Measurements from ENCODE around the gene RAP1GDS1.

DNA sequence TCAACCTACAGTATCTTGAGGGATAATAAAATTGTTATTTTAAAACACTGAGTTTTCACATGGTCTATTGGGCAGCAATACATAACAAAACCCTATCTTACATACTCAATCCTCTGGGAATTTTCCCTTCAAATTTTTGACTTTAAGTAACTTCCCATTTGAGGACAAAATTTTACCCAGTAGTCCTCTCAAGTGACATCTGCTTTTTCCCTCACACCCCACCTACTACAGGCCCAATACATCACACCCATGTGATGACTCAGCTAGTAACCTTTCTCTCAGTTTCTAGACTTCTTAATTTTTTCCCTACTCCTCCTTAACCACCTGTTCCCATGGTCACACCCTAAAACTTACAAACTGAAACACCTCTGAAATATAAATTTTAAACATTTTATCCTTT lies 12.2 kb upstream of the RAP1GDS1 start:
- TF ChIP-seq, protein P1, sequence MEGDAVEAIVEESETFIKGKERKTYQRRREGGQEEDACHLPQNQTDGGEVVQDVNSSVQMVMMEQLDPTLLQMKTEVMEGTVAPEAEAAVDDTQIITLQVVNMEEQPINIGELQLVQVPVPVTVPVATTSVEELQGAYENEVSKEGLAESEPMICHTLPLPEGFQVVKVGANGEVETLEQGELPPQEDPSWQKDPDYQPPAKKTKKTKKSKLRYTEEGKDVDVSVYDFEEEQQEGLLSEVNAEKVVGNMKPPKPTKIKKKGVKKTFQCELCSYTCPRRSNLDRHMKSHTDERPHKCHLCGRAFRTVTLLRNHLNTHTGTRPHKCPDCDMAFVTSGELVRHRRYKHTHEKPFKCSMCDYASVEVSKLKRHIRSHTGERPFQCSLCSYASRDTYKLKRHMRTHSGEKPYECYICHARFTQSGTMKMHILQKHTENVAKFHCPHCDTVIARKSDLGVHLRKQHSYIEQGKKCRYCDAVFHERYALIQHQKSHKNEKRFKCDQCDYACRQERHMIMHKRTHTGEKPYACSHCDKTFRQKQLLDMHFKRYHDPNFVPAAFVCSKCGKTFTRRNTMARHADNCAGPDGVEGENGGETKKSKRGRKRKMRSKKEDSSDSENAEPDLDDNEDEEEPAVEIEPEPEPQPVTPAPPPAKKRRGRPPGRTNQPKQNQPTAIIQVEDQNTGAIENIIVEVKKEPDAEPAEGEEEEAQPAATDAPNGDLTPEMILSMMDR (IDR thresholded peaks at IDR 0.05; ENCODE audit: insufficient read depth, low read length) = no peak
- TF ChIP-seq POLR2AphosphoS5 (IDR thresholded peaks at IDR 0.05; ENCODE audit: low read depth) (no peak), GABPA (IDR thresholded peaks at IDR 0.05; ENCODE audit: low read depth) (no peak), SPI1 (IDR thresholded peaks at IDR 0.05; ENCODE audit: borderline replicate concordance, low read depth) (no peak), REST (IDR thresholded peaks at IDR 0.05; ENCODE audit: insufficient replicate concordance, low read depth) (no peak)
